NCI-H1436 treated with DMSO at 0.1 percent for 48 hours (cell line): ENCODE data around the gene SLC6A17.

Experiments
- DNase-seq: peaks from one replicate; lab custom pipeline; 2025; lab: John Stamatoyannopoulos, UW

The SLC6A17 gene

GRCh38 chr1:110174961-110175360 lies 24.7 kb downstream of the SLC6A17 start:
- no peak for DNase-seq

- DNase-seq = peak; percentile 34
Measured at GRCh38 chr1:110176299-110176956, 26.1 kb downstream of the SLC6A17 start.

GRCh38 chr1:110177775-110178174 lies 27.5 kb downstream of the SLC6A17 start:
- DNase-seq = no peak

GRCh38 chr1:110183642-110184167 lies 33.4 kb downstream of the SLC6A17 start:
- no peak for DNase-seq

GRCh38 chr1:110184446-110184845 lies 34.2 kb downstream of the SLC6A17 start:
- no peak for DNase-seq

- no peak for DNase-seq
Measured at GRCh38 chr1:110185181-110185580, 34.9 kb downstream of the SLC6A17 start.

GRCh38 chr1:110186558-110186957 lies 36.3 kb downstream of the SLC6A17 start:
- DNase-seq = no peak

GRCh38 chr1:110187139-110187890 lies 37.0 kb downstream of the SLC6A17 start:
- DNase-seq = no peak

- DNase-seq = no peak
Measured at GRCh38 chr1:110188035-110188618, 37.8 kb downstream of the SLC6A17 start.

GRCh38 chr1:110189181-110189580 lies 38.9 kb downstream of the SLC6A17 start:
- DNase-seq = no peak

GRCh38 chr1:110190282-110190929 lies 40.1 kb downstream of the SLC6A17 start:
- no peak for DNase-seq

- DNase-seq = no peak
Measured at GRCh38 chr1:110192541-110192940, 42.2 kb downstream of the SLC6A17 start.

- DNase-seq = no peak
Measured at GRCh38 chr1:110195196-110195595, 44.9 kb downstream of the SLC6A17 start.

GRCh38 chr1:110196917-110197765 lies 46.8 kb downstream of the SLC6A17 start:
- no peak for DNase-seq

GRCh38 chr1:110197905-110198629 lies 47.8 kb downstream of the SLC6A17 start:
- DNase-seq = no peak

- DNase-seq = no peak
Measured at GRCh38 chr1:110198746-110199145, 48.5 kb downstream of the SLC6A17 start.

- DNase-seq = no peak
Measured at GRCh38 chr1:110200190-110200589, 49.9 kb downstream of the SLC6A17 start.

GRCh38 chr1:110200666-110201065 lies 50.4 kb downstream of the SLC6A17 start:
- DNase-seq = no peak

- no peak for DNase-seq
Measured at GRCh38 chr1:110201157-110201825, 51.0 kb downstream of the SLC6A17 start.

- no peak for DNase-seq
Measured at GRCh38 chr1:110203021-110203661, 52.8 kb downstream of the SLC6A17 start.
